Measurements from ENCODE around the gene SRSF7.

GRCh38 chr2:38719706-38720105 lies 31.5 kb downstream of the SRSF7 start:
- no peak for TF ChIP-seq CTCF (IDR thresholded peaks at IDR 0.05)
- TF ChIP-seq POLR2A (IDR thresholded peaks at IDR 0.05; ENCODE audit: low read depth): no peak
- no peak for TF ChIP-seq POLR2AphosphoS5 (IDR thresholded peaks at IDR 0.05)
- no peak for TF ChIP-seq EP300 (IDR thresholded peaks at IDR 0.05)

Measured in esophagus muscularis mucosa (tissue), 4 donors.